GM23338 (cell line): ENCODE data around the gene SAMD13.

Source experiments
- POLR2AphosphoS5 ChIP-seq: IDR thresholded peaks from 2 replicates; pipeline ENCODE4 v1.6.1; 2016; ENCODE audit warnings: antibody characterized with exemption, low read depth
- TF ChIP-seq, protein P1 (sequence below), 2 experiments: fragments of 200-600 bp in 1 of 2; sonication (generic) in 1 of 2; conservative IDR thresholded peaks; 2 replicates each; pipeline versions ENCODE4 v1.5.1 to v1.6.1; 2016 to 2017; ENCODE audit warnings: antibody characterized with exemption in 2 of 2, low read depth in 2 of 2, mild to moderate bottlenecking in 2 of 2, moderate library complexity in 1 of 2

DNA sequence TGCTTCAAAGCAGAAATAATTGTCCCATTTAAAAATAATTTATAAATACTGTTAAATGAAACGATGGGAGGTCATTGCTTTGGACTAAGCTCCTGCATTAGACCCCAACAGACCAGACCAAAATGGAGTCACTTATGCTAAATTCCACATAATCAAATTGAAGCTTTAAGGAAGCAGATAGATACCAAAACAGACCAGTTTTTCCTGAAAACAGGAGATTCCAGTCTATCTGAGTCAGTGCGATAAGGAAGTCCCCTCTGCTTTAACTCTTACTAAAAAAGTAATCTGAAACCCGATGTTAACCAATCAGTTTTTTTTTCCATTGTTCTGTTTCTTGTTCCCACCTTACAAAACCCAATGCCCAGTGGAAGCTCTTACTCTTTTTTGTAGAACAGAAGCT is 80.6 kb downstream of the SAMD13 start:
- TF ChIP-seq, protein P1, sequence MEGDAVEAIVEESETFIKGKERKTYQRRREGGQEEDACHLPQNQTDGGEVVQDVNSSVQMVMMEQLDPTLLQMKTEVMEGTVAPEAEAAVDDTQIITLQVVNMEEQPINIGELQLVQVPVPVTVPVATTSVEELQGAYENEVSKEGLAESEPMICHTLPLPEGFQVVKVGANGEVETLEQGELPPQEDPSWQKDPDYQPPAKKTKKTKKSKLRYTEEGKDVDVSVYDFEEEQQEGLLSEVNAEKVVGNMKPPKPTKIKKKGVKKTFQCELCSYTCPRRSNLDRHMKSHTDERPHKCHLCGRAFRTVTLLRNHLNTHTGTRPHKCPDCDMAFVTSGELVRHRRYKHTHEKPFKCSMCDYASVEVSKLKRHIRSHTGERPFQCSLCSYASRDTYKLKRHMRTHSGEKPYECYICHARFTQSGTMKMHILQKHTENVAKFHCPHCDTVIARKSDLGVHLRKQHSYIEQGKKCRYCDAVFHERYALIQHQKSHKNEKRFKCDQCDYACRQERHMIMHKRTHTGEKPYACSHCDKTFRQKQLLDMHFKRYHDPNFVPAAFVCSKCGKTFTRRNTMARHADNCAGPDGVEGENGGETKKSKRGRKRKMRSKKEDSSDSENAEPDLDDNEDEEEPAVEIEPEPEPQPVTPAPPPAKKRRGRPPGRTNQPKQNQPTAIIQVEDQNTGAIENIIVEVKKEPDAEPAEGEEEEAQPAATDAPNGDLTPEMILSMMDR (conservative IDR thresholded peaks at IDR 0.05; ENCODE audit: low read depth in 2 of 2): no peak
- no peak for TF ChIP-seq POLR2AphosphoS5
